Thyroid gland (tissue), 4 donors: Measurements from ENCODE around the gene VGLL3.

Experiments used
- POLR2A ChIP-seq, 2 donors: fragments of 450-650 bp; IDR thresholded peaks; one replicate each; pipeline ENCODE4 v1.6.1; 2017; ENCODE audit warnings: antibody characterized with exemption in 2 of 2, mild to moderate bottlenecking in 2 of 2, moderate library complexity in 1 of 2
- TF ChIP-seq, protein P1 (sequence below), 6 experiments: fragments of 200-600 bp in 3 of 6; fragments of 450-650 bp in 3 of 6; sonication (generic) in 3 of 6; IDR thresholded peaks; one replicate each; pipeline ENCODE4 v1.5.1; 2016 to 2019; ENCODE audit warnings: antibody characterized with exemption in 6 of 6, mild to moderate bottlenecking in 2 of 6, inconsistent platforms in 1 of 6, moderate library complexity in 1 of 6

DNA sequence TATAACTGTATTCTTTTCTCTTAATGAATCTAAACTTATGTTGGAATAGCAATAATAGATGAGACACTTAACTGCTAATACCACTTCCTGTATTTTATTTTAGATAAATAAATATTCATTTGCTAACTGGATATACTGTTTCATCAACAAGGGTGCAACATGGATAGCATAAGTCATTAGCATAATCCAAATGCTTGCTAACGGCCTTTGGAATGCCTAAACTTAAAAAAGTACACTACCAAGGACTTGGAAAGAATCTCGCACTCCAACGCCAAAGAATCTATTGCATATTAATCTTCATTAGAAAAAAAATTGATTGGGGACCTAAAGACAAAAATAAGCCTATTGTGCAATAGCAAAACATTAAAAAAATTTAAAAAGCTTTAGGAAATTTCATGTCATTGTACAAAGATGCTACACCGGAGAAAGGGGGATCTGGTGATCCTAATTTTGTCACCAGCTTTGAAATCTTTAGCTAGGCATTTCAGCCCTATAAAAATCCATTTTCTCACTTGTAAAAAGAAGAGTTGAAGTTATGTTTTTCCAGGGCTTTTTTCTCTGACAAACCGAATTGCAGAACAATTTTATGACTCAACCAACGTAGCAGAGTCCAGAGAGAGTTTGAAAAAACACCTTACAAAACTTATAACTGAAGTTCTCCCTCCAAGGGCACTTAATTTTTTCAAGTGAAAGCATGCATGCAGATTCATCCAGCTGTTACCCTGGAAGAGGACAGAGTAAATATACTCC is 4.1 kb downstream of the VGLL3 start:
- TF ChIP-seq, protein P1, sequence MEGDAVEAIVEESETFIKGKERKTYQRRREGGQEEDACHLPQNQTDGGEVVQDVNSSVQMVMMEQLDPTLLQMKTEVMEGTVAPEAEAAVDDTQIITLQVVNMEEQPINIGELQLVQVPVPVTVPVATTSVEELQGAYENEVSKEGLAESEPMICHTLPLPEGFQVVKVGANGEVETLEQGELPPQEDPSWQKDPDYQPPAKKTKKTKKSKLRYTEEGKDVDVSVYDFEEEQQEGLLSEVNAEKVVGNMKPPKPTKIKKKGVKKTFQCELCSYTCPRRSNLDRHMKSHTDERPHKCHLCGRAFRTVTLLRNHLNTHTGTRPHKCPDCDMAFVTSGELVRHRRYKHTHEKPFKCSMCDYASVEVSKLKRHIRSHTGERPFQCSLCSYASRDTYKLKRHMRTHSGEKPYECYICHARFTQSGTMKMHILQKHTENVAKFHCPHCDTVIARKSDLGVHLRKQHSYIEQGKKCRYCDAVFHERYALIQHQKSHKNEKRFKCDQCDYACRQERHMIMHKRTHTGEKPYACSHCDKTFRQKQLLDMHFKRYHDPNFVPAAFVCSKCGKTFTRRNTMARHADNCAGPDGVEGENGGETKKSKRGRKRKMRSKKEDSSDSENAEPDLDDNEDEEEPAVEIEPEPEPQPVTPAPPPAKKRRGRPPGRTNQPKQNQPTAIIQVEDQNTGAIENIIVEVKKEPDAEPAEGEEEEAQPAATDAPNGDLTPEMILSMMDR (IDR thresholded peaks at IDR 0.05), result no peak
- TF ChIP-seq POLR2A (IDR thresholded peaks at IDR 0.05), result no peak
